ENCODE data around the gene NRXN2.
"Not testable (repeated sequence)": the region's sequence is repeated elsewhere in the genome, so short reads cannot be mapped to it uniquely, and the experiment has no call there.

Gene NRXN2

GRCh38 chr11:64605244-64605560 lies 117.8 kb downstream of the NRXN2 start:
- DNase-seq (ENCODE audit: low spot score) = no peak

- DNase-seq (ENCODE audit: low spot score) = no peak
Measured at GRCh38 chr11:64604458-64605243, 118.3 kb downstream of the NRXN2 start.

- no peak for DNase-seq (ENCODE audit: low spot score)
Measured at GRCh38 chr11:64603411-64604110, 119.4 kb downstream of the NRXN2 start.

GRCh38 chr11:64602466-64603070 lies 120.4 kb downstream of the NRXN2 start:
- DNase-seq (ENCODE audit: low spot score) = no peak

GRCh38 chr11:64601605-64602465 lies 121.2 kb downstream of the NRXN2 start:
- DNase-seq (ENCODE audit: low spot score) = no peak

- no peak for DNase-seq (ENCODE audit: low spot score)
Measured at GRCh38 chr11:64600281-64600992, 122.6 kb downstream of the NRXN2 start.

GRCh38 chr11:64599698-64600211 lies 123.2 kb downstream of the NRXN2 start:
- no peak for DNase-seq (ENCODE audit: low spot score)

GRCh38 chr11:64598797-64599697 lies 124.0 kb downstream of the NRXN2 start:
- DNase-seq (ENCODE audit: low spot score) = no peak

GRCh38 chr11:64598106-64598796 lies 124.7 kb downstream of the NRXN2 start:
- no peak for DNase-seq (ENCODE audit: low spot score)

GRCh38 chr11:64597671-64598101 lies 125.3 kb downstream of the NRXN2 start:
- no peak for DNase-seq (ENCODE audit: low spot score)

- DNase-seq (ENCODE audit: low spot score) = not testable (repeated sequence)
Measured at GRCh38 chr11:64595922-64596321, 127.1 kb downstream of the NRXN2 start.

- no peak for DNase-seq (ENCODE audit: low spot score)
Measured at GRCh38 chr11:64594159-64594939, 128.6 kb downstream of the NRXN2 start.

GRCh38 chr11:64593156-64594105 lies 129.6 kb downstream of the NRXN2 start:
- no peak for DNase-seq (ENCODE audit: low spot score)

GRCh38 chr11:64592656-64593055 lies 130.3 kb downstream of the NRXN2 start:
- no peak for DNase-seq (ENCODE audit: low spot score)

GRCh38 chr11:64592234-64592615 lies 130.8 kb downstream of the NRXN2 start:
- no peak for DNase-seq (ENCODE audit: low spot score)

- no peak for DNase-seq (ENCODE audit: low spot score)
Measured at GRCh38 chr11:64591257-64592233, 131.5 kb downstream of the NRXN2 start.

Data from CD4-positive, alpha-beta T cell treated with Interleukin-15 for 4 hours (primary cell).